GM19193 (cell line): ENCODE results near the gene TAS2R43.
"Not testable (repeated sequence)": the region's sequence is repeated elsewhere in the genome, so short reads cannot be mapped to it uniquely, and the experiment has no call there.

Experiments
- POLR2A ChIP-seq: IDR thresholded peaks from 4 replicates; pipeline ENCODE4 v1.6.1; 2011; ENCODE audit not compliant: insufficient read depth, insufficient read length; ENCODE audit errors: extremely low read depth

The TAS2R43 gene

DNA sequence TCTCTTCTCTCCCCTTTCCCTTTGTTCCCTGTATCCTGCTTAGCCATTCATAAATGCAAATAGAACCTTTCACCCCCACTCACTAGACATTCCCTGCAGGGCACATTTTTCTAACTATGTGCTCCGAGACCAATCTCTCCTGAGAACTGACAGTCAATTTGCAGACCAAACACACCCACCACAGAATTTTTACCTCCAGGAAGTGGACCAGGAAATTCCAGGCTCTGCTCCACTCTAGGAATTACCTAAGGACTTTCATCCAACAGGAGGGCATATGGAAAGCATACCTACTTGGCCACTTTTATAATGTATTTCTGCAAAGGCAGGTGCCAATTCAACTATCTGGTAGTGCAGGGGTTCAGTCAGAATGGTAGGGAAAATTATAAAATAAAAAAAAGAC lies 21.1 kb downstream of the TAS2R43 start:
- TF ChIP-seq POLR2A, result no peak

DNA sequence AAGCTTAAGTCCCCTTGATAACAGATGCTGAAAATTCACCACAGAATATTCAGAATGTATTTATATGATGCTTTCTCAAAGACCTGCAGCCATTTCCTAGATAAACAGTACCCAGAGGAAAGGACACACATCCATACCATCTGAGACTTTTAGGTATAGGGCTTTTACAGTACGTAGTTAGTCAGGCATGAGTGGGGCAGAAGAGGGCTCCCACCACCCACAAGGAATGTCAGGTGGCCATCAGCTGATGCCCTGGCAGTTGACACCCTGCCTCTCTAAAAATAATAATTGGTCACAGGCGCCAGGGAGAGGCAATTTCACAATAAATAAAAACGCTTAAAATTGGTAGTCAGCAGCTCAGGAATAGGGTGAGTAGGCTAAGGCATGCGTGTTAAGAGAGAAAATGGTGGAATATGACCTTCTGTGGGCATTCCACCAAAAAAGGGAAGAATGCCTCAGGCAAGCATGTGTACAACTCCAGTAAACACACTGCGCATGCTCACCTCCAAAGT lies 22.2 kb downstream of the TAS2R43 start:
- TF ChIP-seq POLR2A, result no peak

DNA sequence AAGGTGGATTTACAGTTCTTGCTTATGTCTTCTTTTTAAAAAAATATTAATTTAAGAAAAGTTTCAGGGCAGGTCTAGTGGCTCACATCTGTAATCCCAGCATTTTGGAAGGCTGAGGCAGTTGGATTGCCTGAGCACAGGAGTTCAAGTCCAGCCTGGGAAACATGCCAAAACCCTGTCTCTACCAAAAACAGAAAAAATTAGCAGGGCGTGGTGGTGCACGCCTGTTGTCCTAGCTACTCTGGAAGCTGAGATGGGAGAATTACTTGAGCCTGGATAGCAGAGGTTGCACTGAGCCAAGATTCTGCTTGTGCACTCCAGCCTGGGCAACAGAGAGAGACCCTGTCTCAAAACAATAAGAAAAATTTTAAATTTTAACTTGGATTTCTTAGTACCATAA lies 24.6 kb downstream of the TAS2R43 start:
- no peak for TF ChIP-seq POLR2A

DNA sequence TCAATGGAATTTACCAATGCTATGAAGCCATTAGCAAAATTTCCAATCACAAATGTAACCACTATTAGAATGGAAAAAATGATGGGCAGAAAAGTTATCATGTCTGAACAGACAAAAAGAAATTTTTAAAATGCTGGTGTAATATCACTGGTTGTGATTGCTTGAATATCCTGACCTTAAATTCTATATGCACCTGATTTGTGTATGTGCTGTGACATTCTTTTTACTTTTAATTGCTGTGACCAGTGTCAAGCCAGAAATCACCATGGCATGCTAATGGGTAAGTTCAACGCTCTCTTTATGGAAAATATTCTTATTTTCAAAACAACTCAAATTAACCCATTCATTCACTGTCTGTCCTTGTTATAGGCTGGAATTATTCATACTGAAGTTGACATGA lies 29.9 kb downstream of the TAS2R43 start, which contains the start of gene TAS2R46:
TAS2R46 (minus strand) TSS at position 101 of the 400 bp plus-strand sequence; CDS start at position 101, 0 bp downstream.
- not testable (repeated sequence) for TF ChIP-seq POLR2A

DNA sequence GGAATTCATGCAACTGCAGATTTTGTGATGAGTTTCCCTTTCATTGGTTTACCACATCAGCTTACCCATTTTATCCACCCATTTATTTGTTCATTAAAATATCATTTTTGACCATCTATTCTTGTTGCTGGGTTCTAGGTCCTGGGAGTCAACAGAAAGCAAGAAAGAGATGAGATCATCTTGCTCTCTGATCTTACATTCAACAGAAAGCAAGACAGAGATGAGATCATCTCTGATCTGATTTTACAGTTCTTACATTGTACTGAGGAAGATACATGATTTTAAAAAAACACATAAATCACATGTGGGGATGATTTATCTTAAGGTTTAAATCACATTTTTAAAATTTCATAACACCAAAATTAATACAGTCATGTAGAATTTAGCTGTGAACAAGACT lies 32.3 kb downstream of the TAS2R43 start:
- TF ChIP-seq POLR2A, result no peak

DNA sequence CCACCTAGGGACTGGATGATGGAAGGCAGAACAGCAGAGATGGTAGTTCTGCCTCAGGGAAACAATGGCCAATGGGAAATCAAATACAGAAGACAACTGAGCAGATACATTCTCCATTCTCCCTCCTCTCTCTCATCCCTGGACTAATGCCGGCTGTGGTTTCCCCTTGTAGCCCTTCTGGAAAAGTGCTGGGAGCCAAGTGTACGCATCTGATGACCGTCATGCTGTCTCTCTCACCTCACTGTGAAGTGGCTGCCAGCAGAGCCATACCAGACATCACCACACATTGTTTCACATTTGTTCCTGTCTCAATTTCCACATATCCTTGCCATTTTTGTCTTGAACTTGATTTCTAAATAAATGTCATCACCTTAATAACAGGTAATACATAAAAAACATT lies 33.1 kb downstream of the TAS2R43 start:
- no peak for TF ChIP-seq POLR2A

DNA sequence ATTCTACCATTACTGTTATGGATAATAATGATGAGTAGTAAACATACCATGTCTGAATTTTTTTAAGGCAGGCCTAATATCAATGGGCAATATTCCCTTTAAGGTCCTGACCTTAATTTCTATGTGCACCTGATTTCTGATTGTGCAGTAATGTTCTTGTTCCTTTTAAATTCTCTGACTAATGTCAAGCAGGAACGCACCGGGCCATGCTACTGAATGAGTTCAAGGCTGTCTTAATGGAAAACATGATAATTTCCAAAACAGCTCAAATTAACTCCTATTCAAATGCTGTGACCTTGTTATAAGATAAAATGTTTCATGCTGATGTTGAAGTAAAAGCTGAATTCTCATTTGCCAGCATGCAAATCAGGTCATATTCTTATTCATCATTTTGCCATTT lies 36.8 kb downstream of the TAS2R43 start:
- TF ChIP-seq POLR2A, result no peak
